ENCODE measurements around the gene IGF2BP3.

GRCh38 chr7:23389701-23390100, 80.6 kb downstream of the IGF2BP3 start:
- no peak for TF ChIP-seq POLR2A (IDR thresholded peaks at IDR 0.05)
- TF ChIP-seq CTCF (IDR thresholded peaks at IDR 0.05) = no peak
